Kidney epithelial cell (primary cell): Measurements from ENCODE around the gene MZB1. TPM values are rescaled to one million over a fixed set of nuclear protein-coding genes. Genes with fewer than 3 reads are reported as not detected.
A peak's percentile ranks its signal among the peaks of the same experiment; 100 is the strongest.
"Not testable (repeated sequence)": the region's sequence is repeated elsewhere in the genome, so short reads cannot be mapped to it uniquely, and the experiment has no call there.

Experiments used
- DNase-seq: peaks from one replicate; pipeline ENCODE4 v3.0.0-alpha.2; 2010; ENCODE audit warnings: low read depth
- H3K27me3 ChIP-seq: 2 replicates; pipeline ENCODE4 v1.6.0; 2011; ENCODE audit warnings: low read length; ENCODE audit not compliant: control insufficient read depth, insufficient read depth
- H3K36me3 ChIP-seq: 2 replicates; pipeline ENCODE4 v1.5.1; 2011; ENCODE audit warnings: low read length; ENCODE audit not compliant: control insufficient read depth, insufficient read depth
- H3K4me3 ChIP-seq: 2 replicates; pipeline ENCODE4 v1.5.1; 2011; ENCODE audit warnings: low read depth, mild to moderate bottlenecking, control low read depth, low read length
- CTCF ChIP-seq: IDR thresholded peaks from 2 replicates; pipeline ENCODE4 v1.5.1; 2011; ENCODE audit warnings: mild to moderate bottlenecking, moderate library complexity, low read length, control low read depth, inconsistent platforms; ENCODE audit not compliant: insufficient read depth, poor library complexity, severe bottlenecking
- total RNA-seq: library from RNA; depleted of rRNA; stranded (reverse); fragments of >200 nt; gene quantifications from 2 replicates; pipeline ENCODE4 v1.2.3, GENCODE V29; 2015

Gene MZB1
- total RNA-seq, 1 donor from 2014 or later, result not detected

GRCh38 chr5:139358064-139358463, 31.6 kb downstream of the MZB1 start:
- no peak for DNase-seq
- Histone ChIP-seq H3K27me3 (no peaks in the 10 kb centered on the region), H3K36me3 (no peaks in the 10 kb centered on the region), H3K4me3 (no peak overlapping the region)
- no peak for TF ChIP-seq CTCF

GRCh38 chr5:139355900-139356299, 33.8 kb downstream of the MZB1 start:
- DNase-seq, H3K4me3 ChIP-seq, H3K36me3 ChIP-seq, H3K27me3 ChIP-seq: not testable (repeated sequence)

GRCh38 chr5:139354186-139354585, 35.5 kb downstream of the MZB1 start:
- H3K27me3 ChIP-seq, result no peaks in the 10 kb centered on the region
- no peak for TF ChIP-seq CTCF
- no peak overlapping the region for H3K4me3 ChIP-seq
- no peak for DNase-seq
- no peaks in the 10 kb centered on the region for H3K36me3 ChIP-seq

- H3K27me3 ChIP-seq, DNase-seq, H3K36me3 ChIP-seq, H3K4me3 ChIP-seq: not testable (repeated sequence)
Observed at GRCh38 chr5:139347863-139348262, 41.9 kb downstream of the MZB1 start.

- not testable (repeated sequence) for H3K27me3 ChIP-seq, H3K4me3 ChIP-seq, H3K36me3 ChIP-seq, DNase-seq
Observed at GRCh38 chr5:139345442-139345841, 44.3 kb downstream of the MZB1 start.

- no peak overlapping the region for H3K4me3 ChIP-seq
Observed at GRCh38 chr5:139344177-139344576, 45.5 kb downstream of the MZB1 start.

GRCh38 chr5:139343476-139343875, 46.2 kb downstream of the MZB1 start:
- Histone ChIP-seq H3K4me3 (no peak overlapping the region), H3K36me3 (no peaks in the 10 kb centered on the region), H3K27me3 (no peaks in the 10 kb centered on the region)
- DNase-seq, result no peak
- TF ChIP-seq CTCF, result no peak

More at GRCh38 chr5:139344177-139344576, 45.5 kb downstream of the MZB1 start:
- no peak for TF ChIP-seq CTCF
- no peak for DNase-seq
- Histone ChIP-seq H3K27me3 (no peaks in the 10 kb centered on the region), H3K36me3 (no peaks in the 10 kb centered on the region)

GRCh38 chr5:139342423-139342723, 47.3 kb downstream of the MZB1 start:
- TF ChIP-seq CTCF, result no peak
- H3K36me3 ChIP-seq, result no peaks in the 10 kb centered on the region
- peak overlapping the region; percentile 85 for H3K4me3 ChIP-seq
- DNase-seq, result no peak
- no peaks in the 10 kb centered on the region for H3K27me3 ChIP-seq
